HG03135 (cell line): ENCODE results near the gene ADAMTS13.
"Not testable (repeated sequence)": the region's sequence is repeated elsewhere in the genome, so short reads cannot be mapped to it uniquely, and the experiment has no call there.

Experiments
- ATAC-seq: cut with Tn5 transposase; IDR thresholded peaks from one replicate; pipeline ENCODE4 v1.9.1; 2021; ENCODE audit warnings: mild to moderate bottlenecking, moderate library complexity; ENCODE audit not compliant: unreplicated experiment

ADAMTS13 gene

GRCh38 chr9:133421615-133422542, at the start of gene ADAMTS13:
TSS of gene ADAMTS13 (plus strand) at chr9:133422367. CDS start at chr9:133422444, 77 bp downstream.
- no peak for ATAC-seq

DNA sequence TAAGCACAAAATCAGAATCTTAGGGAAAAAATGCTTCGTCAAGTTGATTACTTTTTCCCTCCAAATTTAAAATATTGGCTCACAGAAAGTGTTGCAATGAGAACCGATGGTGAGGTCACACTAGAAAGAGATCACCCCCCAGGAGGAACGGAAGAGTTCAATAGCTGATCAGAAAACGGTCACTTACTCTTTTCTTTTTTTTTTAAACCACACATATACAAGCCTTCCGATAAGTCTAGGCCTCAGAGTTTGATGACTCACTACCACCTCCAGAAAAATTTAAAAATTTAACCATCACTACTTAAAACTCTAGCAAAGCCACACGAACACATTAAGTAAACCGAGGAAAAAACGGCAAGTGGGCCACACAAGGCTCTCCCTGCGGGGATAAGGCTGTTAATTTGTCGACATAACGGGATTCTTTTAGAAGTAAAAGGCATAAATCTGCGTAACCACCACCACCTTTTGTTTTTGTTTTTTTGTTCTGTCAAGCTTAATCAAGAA, 47.5 kb upstream of the ADAMTS13 start:
- no peak for ATAC-seq

- ATAC-seq: peak; percentile 11
Measured at GRCh38 chr9:133375116-133375723, 46.9 kb upstream of the ADAMTS13 start.

GRCh38 chr9:133375724-133376654, 46.2 kb upstream of the ADAMTS13 start, which contains the start of the genes STKLD1 and SURF4:
TSS of gene STKLD1 (plus strand) at chr9:133376366. CDS start at chr9:133376474, 108 bp downstream.
TSS of gene SURF4 (minus strand) at chr9:133376060. CDS start at chr9:133375969, 91 bp downstream.
- peak; percentile 90 for ATAC-seq

GRCh38 chr9:133377280-133377679, 44.9 kb upstream of the ADAMTS13 start:
- ATAC-seq: not testable (repeated sequence)

DNA sequence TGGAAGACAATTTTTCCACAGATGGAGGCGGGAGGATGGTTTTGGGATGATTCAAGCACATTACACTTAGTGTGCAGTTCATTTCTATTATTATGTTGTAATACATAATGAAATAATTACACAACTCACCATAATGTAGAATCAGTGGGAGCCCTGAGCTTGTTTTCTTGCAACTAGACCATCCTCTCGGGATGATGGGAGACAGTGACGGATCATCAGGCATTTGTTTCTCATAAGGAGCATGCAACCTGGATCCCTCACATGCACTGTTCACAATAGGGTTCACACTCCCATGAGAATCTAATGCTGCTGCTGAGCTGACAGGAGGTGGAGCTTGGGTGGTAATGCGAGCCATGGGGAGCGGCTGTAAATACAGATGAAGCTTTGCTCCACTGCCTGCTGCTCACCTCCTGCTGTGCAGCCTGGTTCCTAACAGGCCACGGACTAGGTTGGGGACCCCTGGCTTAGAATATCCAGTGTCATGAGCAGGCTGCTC, 44.4 kb upstream of the ADAMTS13 start:
- ATAC-seq: no peak

GRCh38 chr9:133378408-133378962, 43.7 kb upstream of the ADAMTS13 start:
- ATAC-seq: no peak

GRCh38 chr9:133379153-133380086, 42.7 kb upstream of the ADAMTS13 start:
- ATAC-seq: no peak

DNA sequence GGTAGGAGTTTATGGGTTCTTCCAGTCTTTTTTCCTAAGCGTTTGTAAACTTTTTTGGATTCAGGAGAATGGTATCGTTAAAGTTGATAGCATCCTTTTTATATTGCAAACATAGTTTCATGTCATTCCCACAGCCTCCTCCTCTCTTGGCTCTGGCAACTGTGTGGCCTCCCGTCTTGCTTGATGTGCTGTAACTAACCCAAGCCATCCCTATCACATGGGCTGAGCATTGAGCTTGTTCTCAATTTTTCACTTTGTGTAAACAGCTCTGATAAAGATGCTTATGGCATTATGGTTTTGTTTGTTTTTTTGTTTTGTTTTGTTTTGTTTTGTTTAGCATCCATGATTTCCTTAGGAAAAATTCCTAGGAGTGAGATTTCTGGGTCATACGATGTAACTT, 41.4 kb upstream of the ADAMTS13 start:
- ATAC-seq: no peak

GRCh38 chr9:133382507-133383141, 39.5 kb upstream of the ADAMTS13 start:
- no peak for ATAC-seq

GRCh38 chr9:133383438-133383837, 38.7 kb upstream of the ADAMTS13 start:
- no peak for ATAC-seq

DNA sequence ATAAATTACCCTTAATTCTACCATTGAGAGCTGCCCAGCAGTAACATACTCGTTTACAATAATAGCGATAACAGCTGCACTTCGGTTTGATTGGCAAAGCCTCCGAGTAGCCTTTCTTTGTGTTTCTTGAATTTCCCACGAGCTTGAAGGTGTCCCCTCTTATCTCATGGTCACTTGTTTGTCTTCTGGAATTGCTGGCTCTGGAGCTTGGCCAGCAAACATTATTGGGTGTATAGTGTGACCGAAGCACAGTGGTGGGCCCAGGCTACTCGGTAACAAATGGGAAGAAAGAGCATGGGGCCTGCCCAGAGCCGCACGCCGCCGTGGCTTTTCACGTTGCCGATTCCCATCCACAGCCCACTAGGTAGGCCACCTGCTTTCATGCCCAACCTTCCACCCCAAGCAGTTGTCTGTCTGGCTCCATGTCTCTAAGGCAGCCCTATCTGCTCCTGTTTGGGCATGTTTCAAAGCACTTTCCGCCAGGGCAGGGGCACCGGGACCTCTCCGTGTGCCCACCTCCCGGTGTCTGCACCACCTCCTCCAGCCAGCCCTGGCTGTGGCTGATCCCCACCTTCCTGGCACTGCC, 37.3 kb upstream of the ADAMTS13 start:
- no peak for ATAC-seq

- ATAC-seq: no peak
Measured at GRCh38 chr9:133385452-133385851, 36.7 kb upstream of the ADAMTS13 start.

DNA sequence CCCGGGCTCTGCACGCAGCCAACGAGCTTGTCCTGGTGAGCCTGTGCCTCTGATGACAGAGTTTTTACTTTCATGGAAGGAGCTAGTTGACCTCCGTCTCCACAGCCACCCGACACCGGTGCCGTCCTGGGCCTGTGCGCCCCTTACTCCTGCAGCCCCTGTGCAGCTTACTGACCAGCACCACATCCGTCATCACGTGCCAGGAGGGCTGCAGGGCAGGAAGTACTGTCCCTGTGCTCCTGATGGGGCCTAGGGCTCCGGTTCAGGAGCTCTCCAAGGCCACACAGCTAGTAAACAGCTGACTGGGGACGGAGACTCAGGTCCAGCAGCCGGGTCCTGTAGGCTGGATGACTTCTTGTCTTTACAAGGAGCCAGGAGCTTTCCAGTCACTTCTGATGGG, 35.8 kb upstream of the ADAMTS13 start:
- ATAC-seq: no peak

DNA sequence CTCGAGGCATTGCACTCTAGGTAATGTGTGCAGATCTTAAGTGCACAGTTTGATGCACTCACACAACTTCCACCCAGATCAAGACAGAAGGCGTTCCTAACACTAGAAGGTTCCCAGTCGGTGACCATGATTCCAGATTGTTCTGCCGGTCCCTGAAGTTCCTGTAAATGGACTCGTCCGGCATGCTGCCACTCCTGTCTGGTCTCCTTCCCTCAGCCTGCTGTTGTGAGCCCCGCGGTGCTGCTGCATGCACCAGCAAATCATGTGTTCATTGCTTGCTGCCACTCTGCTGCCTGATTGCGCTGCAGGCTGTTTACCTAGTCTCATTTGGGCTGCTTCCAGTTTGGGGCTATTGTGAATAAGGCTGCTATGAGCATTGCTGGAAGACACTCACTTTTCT, 34.5 kb upstream of the ADAMTS13 start:
- no peak for ATAC-seq

- ATAC-seq: no peak
Measured at GRCh38 chr9:133389025-133389557, 33.1 kb upstream of the ADAMTS13 start.

DNA sequence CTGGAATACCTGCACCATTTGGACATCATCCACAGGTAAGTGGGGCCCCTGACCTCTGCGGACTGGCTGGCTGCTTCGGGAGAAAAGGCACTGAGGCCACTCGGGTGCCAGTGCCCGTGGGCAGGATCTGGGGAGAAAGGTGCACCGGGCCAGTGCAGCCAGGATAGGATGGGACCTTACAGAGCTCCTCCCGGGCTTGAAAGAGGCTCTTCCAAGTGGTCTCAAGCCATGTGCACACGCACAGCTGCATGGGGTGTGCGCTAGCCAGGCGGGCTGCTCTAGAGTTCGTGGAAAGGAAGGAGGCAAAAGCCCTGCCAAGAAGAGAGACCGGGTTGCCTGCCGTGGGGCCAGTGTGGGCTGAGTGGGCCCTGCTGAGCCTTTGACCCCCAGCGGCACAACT, 32.6 kb upstream of the ADAMTS13 start:
- ATAC-seq: no peak

GRCh38 chr9:133390713-133391112, 31.5 kb upstream of the ADAMTS13 start:
- no peak for ATAC-seq
